ENCODE data around the gene ECPAS.
"Not testable (repeated sequence)": the region's sequence is repeated elsewhere in the genome, so short reads cannot be mapped to it uniquely, and the experiment has no call there.

Gene ECPAS

GRCh38 chr9:111366978-111367377, 117.2 kb downstream of the ECPAS start:
- intact Hi-C loops (cut with DNase I), result no loop called here
- DNase-seq, result no peak

- intact Hi-C loops (cut with DNase I), result no loop called here
- DNase-seq, result no peak
These were observed 121.7 kb downstream of the ECPAS start for GRCh38 chr9:111362526-111362925.

- no peak for DNase-seq
- intact Hi-C loops (cut with DNase I), result no loop called here
These were observed 123.3 kb downstream of the ECPAS start for GRCh38 chr9:111360881-111361280.

- intact Hi-C loops (cut with DNase I), result no loop called here
- DNase-seq, result peak in 1 of 10 donors; percentile 67
These were observed 127.5 kb downstream of the ECPAS start for GRCh38 chr9:111356481-111357244.

GRCh38 chr9:111352545-111352944, 131.6 kb downstream of the ECPAS start:
- intact Hi-C loops (cut with DNase I), result no loop called here
- no peak for DNase-seq

GRCh38 chr9:111350556-111350955, 133.6 kb downstream of the ECPAS start:
- DNase-seq, result no peak
- intact Hi-C loops (cut with DNase I), result no loop called here

- intact Hi-C loops (cut with DNase I), result no loop called here
- DNase-seq, result no peak
These were observed 134.4 kb downstream of the ECPAS start for GRCh38 chr9:111349766-111350165.

GRCh38 chr9:111348821-111349271, 135.3 kb downstream of the ECPAS start:
- intact Hi-C loops (cut with DNase I), result no loop called here
- DNase-seq, result no peak

GRCh38 chr9:111334318-111334863, 149.8 kb downstream of the ECPAS start:
- DNase-seq; intact Hi-C loops (cut with DNase I): not testable (repeated sequence)

GRCh38 chr9:111330124-111330523, 154.1 kb downstream of the ECPAS start, which contains the start of gene OR2K2:
Gene OR2K2 (minus strand): TSS chr9:111330224. CDS start chr9:111328433, 1,791 bp downstream.
- intact Hi-C loops (cut with DNase I), result no loop called here
- DNase-seq, result no peak

GRCh38 chr9:111320631-111321030, 163.6 kb downstream of the ECPAS start:
- no peak for DNase-seq
- intact Hi-C loops (cut with DNase I), result no loop called here

- DNase-seq, result no peak
- intact Hi-C loops (cut with DNase I), result no loop called here
These were observed 167.4 kb downstream of the ECPAS start for GRCh38 chr9:111316796-111317195.

All from posterior cingulate gyrus (tissue), 11 donors.